AG08396 (cell line): ENCODE data around the gene C11orf58.

ENCODE experiments used
- DNase-seq: peaks from one replicate; pipeline ENCODE4 v3.0.0; 2012; ENCODE audit warnings: low spot score, mixed read lengths

Gene C11orf58

GRCh38 chr11:16767957-16768356 lies 29.5 kb downstream of the C11orf58 start:
- no peak for DNase-seq

GRCh38 chr11:16769386-16769785 lies 30.9 kb downstream of the C11orf58 start:
- no peak for DNase-seq

GRCh38 chr11:16770016-16770415 lies 31.6 kb downstream of the C11orf58 start:
- DNase-seq: no peak

- DNase-seq: no peak
Measured at GRCh38 chr11:16771350-16772140, 33.1 kb downstream of the C11orf58 start.

- DNase-seq: no peak
Measured at GRCh38 chr11:16772141-16772512, 33.7 kb downstream of the C11orf58 start.

- DNase-seq: no peak
Measured at GRCh38 chr11:16773981-16774935, 35.8 kb downstream of the C11orf58 start.

GRCh38 chr11:16774936-16775613 lies 36.6 kb downstream of the C11orf58 start:
- DNase-seq: no peak

- no peak for DNase-seq
Measured at GRCh38 chr11:16775614-16776283, 37.3 kb downstream of the C11orf58 start.

- no peak for DNase-seq
Measured at GRCh38 chr11:16776711-16777612, 38.5 kb downstream of the C11orf58 start.

GRCh38 chr11:16777613-16777975 lies 39.1 kb downstream of the C11orf58 start:
- DNase-seq: no peak

GRCh38 chr11:16778286-16778685 lies 39.8 kb downstream of the C11orf58 start:
- no peak for DNase-seq

- DNase-seq: no peak
Measured at GRCh38 chr11:16778876-16779275, 40.4 kb downstream of the C11orf58 start.

- DNase-seq: no peak
Measured at GRCh38 chr11:16779436-16779835, 41.0 kb downstream of the C11orf58 start.

- no peak for DNase-seq
Measured at GRCh38 chr11:16780146-16780545, 41.7 kb downstream of the C11orf58 start.

GRCh38 chr11:16780698-16781550 lies 42.5 kb downstream of the C11orf58 start:
- DNase-seq: no peak

GRCh38 chr11:16781936-16782919 lies 43.8 kb downstream of the C11orf58 start:
- DNase-seq: no peak

GRCh38 chr11:16783321-16783801 lies 44.9 kb downstream of the C11orf58 start:
- DNase-seq: no peak

- no peak for DNase-seq
Measured at GRCh38 chr11:16784097-16784496, 45.6 kb downstream of the C11orf58 start.

- DNase-seq: no peak
Measured at GRCh38 chr11:16784666-16785065, 46.2 kb downstream of the C11orf58 start.
